AG04450 (cell line): ENCODE measurements around the gene RAPGEFL1. TPM values are rescaled to one million over a fixed set of nuclear protein-coding genes. Genes with fewer than 3 reads are reported as not detected.

ENCODE experiments used
- CTCF ChIA-PET: fragments of 300-600, 350-600 bp; formaldehyde crosslinking; extraction: SDS; loops from one replicate; lab custom pipeline; 2022; ENCODE audit warnings: antibody characterized with exemption, inconsistent platforms; lab: Charles Lee
- POLR2A ChIA-PET: fragments of 350-600 bp; formaldehyde crosslinking; extraction: SDS; loops from one replicate; lab custom pipeline; 2021; ENCODE audit warnings: antibody characterized with exemption, inconsistent platforms; lab: Yijun Ruan, JAX
- DNase-seq: peaks from one replicate; pipeline ENCODE4 v3.0.0-alpha.2; 2011; ENCODE audit warnings: low read depth, low spot score
- H3K27ac ChIP-seq: one replicate; pipeline ENCODE4 v1.5.1; 2012; ENCODE audit warnings: low read depth, low read length, control low read depth
- H3K27me3 ChIP-seq: one replicate; pipeline ENCODE4 v1.6.0; 2012; ENCODE audit warnings: low read length; ENCODE audit not compliant: control insufficient read depth, insufficient read depth
- H3K4me3 ChIP-seq: 2 replicates; pipeline ENCODE4 v1.5.1; 2011; ENCODE audit warnings: mild to moderate bottlenecking, low read depth, low read length, control low read depth
- H3K9me3 ChIP-seq: 2 replicates; pipeline ENCODE4 v1.5.1; 2012; ENCODE audit warnings: low read length; ENCODE audit not compliant: control insufficient read depth, insufficient read depth
- polyA plus RNA-seq: library from polyadenylated mRNA; depleted of rRNA; stranded (reverse); fragments of >200 nt; gene quantifications from 2 replicates; pipeline ENCODE4 v1.2.3, GENCODE V29; 2011
- TF ChIP-seq, protein P1 (sequence below): IDR thresholded peaks from 2 replicates; pipeline ENCODE4 v1.5.1; 2011; ENCODE audit warnings: low read depth, low read length, control low read depth, inconsistent platforms

The RAPGEFL1 gene
- polyA plus RNA-seq, 1 experiment = 3.0 TPM

DNA sequence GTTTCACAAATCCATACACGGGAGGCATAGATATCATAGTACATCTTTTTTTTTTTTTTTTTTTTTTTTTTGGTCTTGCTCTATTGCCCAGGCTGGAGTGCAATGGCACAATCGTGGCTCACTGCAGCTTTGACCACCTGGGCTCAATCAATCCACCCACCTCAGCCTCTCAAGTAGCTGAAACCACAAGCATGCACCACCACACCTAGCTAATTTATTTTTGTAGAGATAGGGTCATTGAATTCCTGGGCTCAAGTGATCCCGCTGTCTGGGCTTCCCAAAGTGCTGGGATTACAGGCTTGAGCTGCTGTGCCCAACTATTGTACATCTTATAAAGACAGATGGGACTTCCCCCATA lies 3.5 kb upstream of the RAPGEFL1 start:
- H3K9me3 ChIP-seq = no peaks in the 10 kb centered on the region
- TF ChIP-seq, protein P1, sequence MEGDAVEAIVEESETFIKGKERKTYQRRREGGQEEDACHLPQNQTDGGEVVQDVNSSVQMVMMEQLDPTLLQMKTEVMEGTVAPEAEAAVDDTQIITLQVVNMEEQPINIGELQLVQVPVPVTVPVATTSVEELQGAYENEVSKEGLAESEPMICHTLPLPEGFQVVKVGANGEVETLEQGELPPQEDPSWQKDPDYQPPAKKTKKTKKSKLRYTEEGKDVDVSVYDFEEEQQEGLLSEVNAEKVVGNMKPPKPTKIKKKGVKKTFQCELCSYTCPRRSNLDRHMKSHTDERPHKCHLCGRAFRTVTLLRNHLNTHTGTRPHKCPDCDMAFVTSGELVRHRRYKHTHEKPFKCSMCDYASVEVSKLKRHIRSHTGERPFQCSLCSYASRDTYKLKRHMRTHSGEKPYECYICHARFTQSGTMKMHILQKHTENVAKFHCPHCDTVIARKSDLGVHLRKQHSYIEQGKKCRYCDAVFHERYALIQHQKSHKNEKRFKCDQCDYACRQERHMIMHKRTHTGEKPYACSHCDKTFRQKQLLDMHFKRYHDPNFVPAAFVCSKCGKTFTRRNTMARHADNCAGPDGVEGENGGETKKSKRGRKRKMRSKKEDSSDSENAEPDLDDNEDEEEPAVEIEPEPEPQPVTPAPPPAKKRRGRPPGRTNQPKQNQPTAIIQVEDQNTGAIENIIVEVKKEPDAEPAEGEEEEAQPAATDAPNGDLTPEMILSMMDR = no peak
- CTCF ChIA-PET = no interaction called here
- DNase-seq = no peak
- POLR2A ChIA-PET = no interaction called here
- no peak overlapping the region for H3K4me3 ChIP-seq
- no peaks in the 10 kb centered on the region for H3K27me3 ChIP-seq
- no peak overlapping the region for H3K27ac ChIP-seq

DNA sequence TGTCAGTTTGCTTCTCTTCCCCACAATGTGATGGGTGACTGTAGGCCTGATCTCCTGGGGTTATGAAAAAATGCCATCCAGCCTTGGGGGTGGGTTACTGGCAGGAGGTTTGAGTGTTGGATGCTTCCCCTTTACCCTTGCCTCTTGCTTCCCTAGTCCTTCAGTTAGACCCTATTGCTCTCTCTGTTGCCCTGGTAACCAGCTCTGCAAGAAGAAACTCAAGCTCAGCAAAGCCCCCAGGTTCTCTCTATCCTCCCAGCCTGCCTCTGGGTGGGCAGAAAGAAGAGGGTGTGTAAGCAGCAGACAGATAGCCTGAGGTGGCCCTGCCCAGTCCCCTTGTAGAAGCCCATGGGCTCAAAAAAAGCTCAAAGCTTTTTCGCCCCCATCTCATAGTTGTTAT lies 2.8 kb upstream of the RAPGEFL1 start:
- Histone ChIP-seq H3K9me3 (no peaks in the 10 kb centered on the region), H3K27me3 (no peaks in the 10 kb centered on the region), H3K27ac (no peak overlapping the region), H3K4me3 (no peak overlapping the region)
- CTCF ChIA-PET = interaction anchor here (0.6 to 1.0 kb wide), 2 partner anchors 49 to 147 kb away, joined by 3 to 4 read pairs; no protein-coding TSS in a partner anchor
- TF ChIP-seq, protein P1 = no peak
- POLR2A ChIA-PET = no interaction called here
- no peak for DNase-seq

DNA sequence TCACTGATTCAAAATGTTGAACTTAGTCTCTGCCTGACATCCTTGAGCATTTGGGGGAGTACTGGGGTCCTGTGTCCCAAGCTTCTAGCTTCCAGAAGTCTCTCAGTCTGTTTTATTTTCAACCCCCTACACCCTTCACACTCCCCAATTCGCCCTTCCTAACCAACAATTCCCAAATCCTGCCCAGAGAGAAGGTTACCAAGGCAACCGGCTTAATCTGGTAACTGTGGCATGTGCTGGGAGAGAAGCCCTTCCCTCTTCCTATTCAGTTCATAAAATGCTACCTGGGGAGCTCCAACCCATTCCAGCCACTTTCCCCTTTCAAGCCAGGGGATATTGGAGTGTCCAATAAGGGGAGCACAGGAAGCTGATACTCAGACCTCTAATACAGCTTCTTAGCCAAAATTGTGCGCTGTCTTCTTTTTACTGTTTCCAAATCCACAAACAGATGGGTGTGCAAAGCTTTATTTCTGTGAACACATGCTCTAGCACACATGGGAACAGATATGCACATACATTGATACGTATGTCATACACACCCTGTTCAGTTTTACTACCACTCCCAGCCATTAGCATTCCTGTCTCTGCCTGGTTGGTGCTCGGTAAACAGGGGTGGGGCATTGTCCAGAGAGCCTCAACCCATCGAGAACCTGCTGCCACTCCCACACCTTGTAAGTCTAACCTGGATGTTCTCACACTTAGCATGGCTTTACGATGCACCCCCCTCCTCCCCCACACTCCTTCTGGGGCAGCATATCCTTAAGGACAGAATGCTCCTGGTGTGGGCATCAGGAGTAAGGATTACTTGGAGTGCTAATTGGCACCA lies 1.1 kb upstream of the RAPGEFL1 start:
- no peak for DNase-seq
- Histone ChIP-seq H3K27me3 (no peaks in the 10 kb centered on the region), H3K4me3 (no peak overlapping the region), H3K27ac (no peak overlapping the region), H3K9me3 (no peaks in the 10 kb centered on the region)
- POLR2A ChIA-PET = no interaction called here
- TF ChIP-seq, protein P1 = no peak
- CTCF ChIA-PET = interaction anchor here (1.2 kb wide), 1 partner anchor 63 kb away, joined by 7 read pairs; no protein-coding TSS in a partner anchor

DNA sequence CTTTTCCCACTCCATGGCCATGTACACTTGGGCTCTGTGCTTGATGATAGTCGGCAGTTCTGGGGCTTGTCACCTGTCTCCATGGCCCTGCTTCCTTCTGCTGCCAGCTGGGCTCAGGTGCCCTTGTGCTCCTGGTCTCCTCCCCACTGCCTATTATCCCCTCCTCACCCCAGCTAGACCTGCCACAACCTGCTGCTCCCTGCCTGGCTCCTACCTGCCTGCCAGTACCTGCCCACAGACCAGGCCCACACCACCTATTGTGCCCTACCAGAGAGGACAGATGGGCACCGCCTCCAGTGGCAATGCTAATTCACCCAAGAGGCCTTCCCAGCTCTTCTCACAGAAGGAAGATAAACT lies 538 bp upstream of the RAPGEFL1 start:
- TF ChIP-seq, protein P1 = no peak
- Histone ChIP-seq H3K27me3 (no peaks in the 10 kb centered on the region), H3K9me3 (no peaks in the 10 kb centered on the region), H3K27ac (peak overlapping the region; percentile 21), H3K4me3 (0 out of 2 replicates have a peak overlapping the region, but pooled peaks have one; percentile 10)
- CTCF ChIA-PET = interaction anchor here (1.2 kb wide), 1 partner anchor 64 kb away, joined by 7 read pairs; no protein-coding TSS in a partner anchor
- POLR2A ChIA-PET = no interaction called here
- DNase-seq = no peak

DNA sequence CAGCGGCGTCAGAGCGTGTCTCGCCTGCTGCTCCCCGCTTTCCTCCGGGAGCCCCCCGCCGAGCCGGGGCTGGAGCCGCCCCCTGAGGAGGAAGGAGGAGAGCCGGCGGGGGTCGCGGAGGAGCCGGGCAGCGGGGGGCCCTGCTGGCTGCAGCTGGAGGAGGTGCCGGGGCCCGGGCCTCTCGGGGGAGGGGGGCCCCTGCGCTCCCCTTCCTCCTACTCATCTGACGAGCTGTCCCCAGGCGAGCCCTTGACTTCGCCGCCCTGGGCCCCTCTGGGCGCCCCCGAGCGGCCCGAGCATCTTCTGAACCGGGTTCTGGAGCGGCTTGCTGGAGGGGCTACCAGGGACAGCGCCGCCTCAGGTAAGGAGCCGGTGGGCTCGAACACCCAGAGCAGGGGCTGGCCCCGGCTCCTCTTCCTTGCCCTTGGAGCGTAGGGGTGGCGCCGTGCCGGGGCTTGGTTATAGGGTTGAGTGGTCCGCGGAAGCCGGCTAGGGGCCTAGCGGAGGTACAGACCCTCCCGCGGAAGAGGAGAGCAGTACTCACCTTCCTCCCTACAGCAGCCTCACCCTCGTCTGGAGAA lies 841 bp downstream of the RAPGEFL1 start:
- CTCF ChIA-PET = no interaction called here
- TF ChIP-seq, protein P1 = no peak
- Histone ChIP-seq H3K27ac (no peak overlapping the region), H3K27me3 (no peaks in the 10 kb centered on the region), H3K4me3 (no peak overlapping the region), H3K9me3 (no peaks in the 10 kb centered on the region)
- POLR2A ChIA-PET = no interaction called here
- no peak for DNase-seq
